ENCODE results near the gene LTBP1.

The LTBP1 gene

DNA sequence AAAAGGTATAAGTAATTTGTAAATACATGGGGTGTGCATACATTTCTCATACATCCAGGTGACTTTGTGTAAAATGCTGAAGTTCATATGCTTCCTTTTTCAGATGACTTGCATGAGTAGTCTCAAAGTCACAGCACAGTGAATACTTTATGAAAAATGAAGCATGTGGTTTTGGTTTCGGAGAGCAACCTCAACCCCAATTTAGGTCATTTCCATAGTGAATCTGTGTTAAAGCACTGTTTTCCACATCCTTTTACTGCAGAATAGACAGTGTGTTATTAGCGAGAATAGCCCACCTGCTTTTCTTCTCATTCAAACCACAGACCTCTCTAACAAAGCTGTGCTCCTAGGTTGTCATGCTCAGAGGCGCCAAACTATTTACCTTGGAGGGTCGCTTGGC lies 325.2 kb downstream of the LTBP1 start:
- DNase-seq (ENCODE audit: low spot score), result no peak

DNA sequence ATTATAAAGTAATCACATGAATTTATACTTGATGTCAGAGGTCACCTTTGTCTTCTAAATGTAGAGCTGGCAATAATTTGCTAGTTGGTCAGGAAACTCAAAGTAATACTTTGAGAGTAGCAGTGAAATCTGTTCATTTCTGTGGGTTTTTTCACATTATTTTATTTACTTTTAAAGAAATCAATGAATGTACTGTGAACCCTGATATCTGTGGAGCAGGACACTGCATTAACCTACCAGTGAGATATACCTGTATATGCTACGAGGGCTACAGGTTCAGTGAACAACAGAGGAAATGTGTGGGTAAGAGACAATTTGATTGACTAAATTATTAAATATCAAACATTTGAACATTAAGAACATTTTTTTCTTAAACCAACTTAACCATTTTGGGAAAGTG lies 326.7 kb downstream of the LTBP1 start:
- no peak for DNase-seq (ENCODE audit: low spot score)

DNA sequence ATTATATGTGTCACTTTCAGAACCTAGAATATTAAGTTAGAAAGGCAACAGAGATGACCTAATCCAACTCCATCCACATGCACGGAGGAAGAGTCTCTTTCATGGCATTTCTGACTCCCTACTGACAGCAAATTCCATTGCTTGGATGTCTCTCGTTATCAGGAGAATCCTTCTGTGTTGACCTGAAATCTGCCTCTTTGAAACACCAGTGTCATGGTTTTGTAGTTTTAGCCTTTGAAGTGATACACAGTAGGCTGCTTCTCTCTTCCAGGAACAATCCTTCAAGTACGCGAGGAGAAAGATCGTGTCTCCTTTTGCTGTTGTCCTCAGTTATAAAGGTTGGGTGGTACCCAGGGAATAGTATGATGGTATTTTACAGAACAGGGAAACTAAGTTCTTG lies 327.8 kb downstream of the LTBP1 start:
- no peak for DNase-seq (ENCODE audit: low spot score)

DNA sequence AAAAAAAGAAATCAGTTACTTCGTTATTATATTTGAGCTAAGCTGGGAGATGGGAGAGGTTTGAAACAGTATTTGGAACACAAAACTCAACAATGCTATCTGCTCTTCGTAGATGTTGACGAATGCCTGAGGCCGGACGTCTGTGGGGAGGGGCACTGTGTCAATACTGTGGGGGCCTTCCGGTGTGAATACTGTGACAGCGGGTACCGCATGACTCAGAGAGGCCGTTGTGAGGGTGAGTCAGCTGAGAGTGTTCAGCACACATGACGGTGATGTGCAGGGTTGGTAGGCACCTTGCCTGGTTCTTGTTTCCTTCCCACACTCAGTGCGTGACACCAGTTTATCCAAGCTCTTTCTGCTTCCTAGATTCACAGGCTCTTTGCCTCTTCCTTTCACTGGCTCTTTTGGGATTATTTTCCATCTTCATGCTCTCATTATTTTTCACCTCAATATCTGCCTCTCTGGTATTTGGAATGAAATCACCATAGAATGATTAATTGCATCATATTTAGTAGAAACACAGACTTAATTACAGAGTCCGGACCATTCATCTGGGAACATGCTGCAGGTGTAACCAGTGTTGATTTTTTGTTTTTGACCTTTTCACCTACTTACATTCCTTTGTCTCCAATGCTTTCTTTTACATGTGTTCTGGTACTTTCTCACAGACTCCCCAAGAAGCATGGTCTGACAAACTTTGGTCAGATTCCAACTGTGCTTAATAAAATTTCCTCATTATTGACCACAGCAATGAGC lies 329.1 kb downstream of the LTBP1 start:
- peak; percentile 23 for DNase-seq (ENCODE audit: low spot score)

DNA sequence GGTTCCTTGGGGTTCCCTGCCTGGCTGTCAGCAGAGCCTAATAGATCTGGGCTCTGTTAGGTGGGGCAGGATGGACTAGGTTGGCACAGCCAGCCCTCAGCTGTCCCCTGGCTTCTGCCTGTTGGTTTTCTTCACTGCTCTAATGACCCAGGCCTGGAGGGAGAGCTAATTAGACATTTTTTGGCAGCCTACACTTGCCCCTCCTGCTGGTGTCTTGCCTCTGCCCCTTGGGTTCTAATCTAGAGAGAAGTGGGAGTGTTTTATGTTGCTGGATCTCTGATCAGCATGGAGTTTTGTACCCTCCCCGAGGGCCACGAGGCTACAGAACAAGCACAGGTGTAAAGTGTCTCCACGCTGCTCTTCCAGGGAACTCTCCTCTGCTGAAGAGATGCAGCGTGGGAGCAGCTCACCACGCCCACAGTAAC lies 330.3 kb downstream of the LTBP1 start:
- DNase-seq (ENCODE audit: low spot score), result no peak

DNA sequence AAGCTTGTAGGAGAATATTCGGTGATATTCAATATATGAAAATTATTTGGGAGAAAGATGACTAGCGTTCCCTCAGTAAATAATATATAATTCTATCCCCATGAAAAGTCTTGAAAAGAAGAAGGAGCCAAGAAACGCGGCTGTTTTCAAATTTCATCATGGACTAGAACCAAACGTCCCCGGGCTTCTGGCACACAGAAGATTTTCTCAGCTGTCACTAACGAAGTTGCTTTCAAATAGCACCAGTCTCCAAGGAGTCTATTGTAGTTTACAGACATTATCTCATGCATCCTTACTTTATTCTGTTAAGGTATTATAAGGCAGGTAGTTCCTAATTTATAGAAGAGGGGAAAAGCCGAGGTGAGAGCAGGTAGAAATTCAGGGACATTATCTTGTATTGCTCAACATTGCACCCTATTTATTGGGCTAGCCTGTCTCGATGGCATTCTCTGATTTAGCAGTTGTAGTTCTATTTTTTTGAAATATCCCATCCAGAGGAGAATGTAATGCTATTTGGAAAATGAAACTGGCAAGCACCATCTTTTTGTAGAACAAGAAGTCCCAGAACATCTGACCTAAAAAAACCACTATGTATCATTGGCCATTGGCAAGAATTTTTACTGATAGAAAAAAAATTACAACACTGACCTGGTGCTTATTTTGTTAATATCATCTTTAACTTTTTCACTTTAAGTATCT lies 331.6 kb downstream of the LTBP1 start:
- DNase-seq (ENCODE audit: low spot score), result no peak

DNA sequence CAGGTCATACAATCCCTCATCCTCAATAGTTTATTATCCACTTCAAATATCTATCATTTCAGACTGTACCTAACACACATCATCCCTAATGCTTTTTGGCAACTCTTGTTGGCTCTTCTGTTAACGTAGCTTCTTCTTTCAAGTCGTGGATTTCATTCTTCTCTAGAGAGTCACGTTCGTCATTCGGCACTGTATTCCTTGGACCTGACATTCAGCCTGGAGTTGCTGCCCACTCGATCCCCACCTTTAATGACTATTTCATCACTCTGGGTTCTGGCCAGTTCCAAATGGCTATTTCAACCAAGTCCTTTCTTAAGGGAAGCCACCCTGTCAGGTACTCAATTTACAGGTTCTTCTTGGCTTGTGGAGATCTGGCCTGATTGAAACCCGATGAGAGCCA lies 337.5 kb downstream of the LTBP1 start:
- DNase-seq (ENCODE audit: low spot score), result no peak

DNA sequence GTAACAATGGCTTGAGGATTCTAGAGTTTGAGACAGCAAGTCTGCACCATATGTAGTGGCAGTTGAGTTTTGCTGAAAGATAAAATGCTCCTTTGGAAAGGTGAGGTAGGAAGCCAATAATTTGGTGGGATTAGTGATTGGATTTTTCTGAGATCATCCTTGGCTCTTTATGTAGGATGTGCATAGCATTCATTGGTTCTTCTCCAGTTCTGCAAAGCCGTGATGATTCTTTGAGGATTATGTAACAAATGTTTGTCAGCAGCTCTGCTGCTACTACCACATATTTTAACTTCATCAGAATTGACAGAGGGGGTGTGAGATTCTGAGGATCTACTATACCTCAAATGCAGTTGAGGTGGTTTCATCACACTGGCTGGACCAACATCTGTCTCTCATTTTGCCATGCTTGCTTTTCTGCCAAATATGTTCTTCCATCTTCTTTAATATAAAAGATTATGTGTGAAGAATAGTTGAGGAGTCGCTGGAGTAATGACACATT lies 340.8 kb downstream of the LTBP1 start:
- no peak for DNase-seq (ENCODE audit: low spot score)

DNA sequence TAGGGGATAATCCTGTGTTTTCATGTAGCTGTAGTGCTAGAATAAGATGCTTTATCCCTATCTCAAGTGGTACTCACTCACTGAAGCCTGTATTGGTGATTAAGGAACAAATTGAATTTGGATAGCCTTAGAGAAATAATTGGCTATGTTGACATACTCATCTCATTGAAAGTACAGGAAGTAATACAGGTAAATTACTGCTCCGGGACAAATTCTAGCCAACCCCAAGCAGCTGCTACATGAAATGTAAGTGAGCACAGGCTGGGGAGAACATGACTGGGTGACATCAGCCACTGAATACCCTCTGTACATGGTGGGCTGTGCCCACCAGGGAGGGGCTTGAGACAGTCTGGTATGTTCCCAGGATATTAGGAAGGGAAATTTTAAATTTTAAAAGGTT lies 341.3 kb downstream of the LTBP1 start:
- no peak for DNase-seq (ENCODE audit: low spot score)

DNA sequence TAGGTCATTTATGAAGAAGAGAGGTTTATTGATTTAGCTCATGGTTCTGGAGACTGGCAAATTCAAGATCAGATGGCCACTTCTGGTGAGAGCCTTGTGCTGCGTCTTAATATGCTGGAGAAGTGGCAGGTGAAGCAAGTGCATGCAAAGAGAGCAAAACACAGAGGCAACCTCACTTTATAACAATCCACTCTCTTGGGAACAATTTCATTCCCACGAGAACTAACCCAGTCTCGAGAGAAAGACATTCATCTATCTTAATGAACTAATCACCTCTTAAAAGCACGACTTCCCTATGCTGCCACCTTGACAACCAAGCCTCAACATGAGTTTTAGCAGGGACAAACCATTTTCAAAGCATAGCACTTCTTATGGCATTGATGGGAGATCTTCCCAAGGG lies 343.2 kb downstream of the LTBP1 start:
- DNase-seq (ENCODE audit: low spot score), result no peak

DNA sequence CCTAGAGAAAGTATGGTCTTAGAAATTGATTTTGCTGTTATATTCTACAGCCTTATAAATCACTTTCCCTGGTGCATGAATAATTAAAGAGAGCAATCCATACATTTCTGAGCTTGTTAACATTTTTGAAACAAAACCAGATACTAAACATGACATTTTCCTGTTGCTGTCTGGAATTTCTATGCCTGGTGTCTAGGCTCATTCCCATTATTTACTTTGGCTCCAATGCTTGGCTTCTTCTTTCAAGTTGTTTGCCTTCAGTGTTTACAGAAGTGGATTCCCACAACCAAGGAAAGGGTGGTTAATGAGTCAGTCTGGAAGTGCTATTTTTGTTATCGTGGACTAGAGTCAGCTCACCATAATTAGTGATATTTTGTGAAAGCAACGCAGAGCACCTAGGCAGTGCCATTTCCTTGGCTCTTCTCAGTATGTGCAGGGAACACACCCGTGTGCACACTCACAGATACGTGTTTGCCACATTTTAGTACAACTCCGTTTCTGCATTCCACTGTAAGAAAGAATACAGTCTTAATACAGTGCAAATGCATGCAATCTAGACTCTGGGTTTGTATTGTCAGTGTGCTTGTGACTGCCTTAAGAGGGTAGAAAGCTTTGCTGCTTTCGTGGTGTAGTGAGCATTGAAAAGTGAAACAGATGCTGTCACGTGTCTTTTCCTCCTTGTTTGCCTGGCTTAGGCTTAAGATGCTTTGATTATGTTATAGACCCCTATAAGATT lies 344.7 kb downstream of the LTBP1 start:
- no peak for DNase-seq (ENCODE audit: low spot score)

DNA sequence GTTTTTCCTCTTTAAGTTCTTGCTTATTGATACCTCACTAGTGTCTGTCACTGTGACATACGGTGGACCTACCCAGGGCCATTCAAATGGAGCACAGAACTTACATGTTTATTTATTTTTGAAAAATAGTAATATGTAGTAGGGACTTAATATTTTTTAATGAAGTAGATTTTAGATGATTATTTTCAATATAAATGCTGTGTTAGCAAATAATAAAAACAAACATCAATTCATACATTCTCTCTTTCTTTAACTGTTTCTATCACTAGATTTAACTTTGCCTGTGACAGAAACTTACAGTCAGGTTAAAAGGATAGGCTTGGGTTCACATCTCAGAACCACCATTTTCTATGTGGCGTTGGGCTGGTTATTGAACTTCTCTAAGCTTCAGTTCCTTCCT lies 345.3 kb downstream of the LTBP1 start:
- DNase-seq (ENCODE audit: low spot score), result no peak

DNA sequence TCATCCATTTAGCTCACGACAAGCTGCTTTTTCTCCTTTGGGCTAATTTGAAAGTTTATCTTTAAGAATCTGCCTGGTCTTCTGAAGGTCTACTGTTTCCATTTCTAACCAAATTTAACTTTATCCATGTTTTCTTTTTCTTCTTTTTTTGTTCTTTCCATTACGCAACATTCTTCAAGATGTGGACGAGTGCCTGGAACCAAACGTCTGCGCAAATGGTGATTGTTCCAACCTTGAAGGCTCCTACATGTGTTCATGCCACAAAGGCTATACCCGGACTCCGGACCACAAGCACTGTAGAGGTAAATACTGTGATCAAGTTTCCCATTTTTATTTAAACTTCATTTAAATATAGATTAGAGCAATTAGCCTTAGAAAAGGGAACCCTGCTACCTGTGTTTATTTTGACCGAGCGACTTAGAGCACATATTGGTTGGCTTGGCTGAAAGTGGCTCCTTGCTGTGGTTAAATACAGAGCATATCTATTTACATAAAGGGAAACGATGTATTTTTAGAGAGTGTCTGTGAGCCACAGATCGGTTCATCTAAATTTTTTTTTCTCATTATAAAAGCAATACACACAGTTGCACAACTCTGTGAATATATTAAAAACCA lies 346.3 kb downstream of the LTBP1 start:
- DNase-seq (ENCODE audit: low spot score), result no peak

DNA sequence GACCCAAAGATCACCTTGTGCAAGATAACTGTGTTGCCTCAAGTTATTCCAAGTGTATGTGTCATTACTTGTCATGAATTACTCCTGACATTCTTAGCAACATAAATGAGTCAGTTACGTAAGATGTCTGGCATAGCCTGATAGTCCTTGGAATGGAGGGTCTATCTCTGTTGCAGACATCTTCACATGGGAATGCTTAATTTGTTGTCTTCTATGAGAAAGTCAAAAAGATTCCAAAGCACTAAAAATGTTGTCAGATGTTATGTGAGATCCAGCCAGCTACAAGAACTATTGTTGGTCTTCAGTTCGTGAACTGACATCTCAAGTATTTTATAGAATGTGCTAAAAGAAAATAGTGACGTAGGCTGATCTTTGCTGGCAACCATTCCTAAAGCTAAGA lies 351.5 kb downstream of the LTBP1 start:
- no peak for DNase-seq (ENCODE audit: low spot score)

DNA sequence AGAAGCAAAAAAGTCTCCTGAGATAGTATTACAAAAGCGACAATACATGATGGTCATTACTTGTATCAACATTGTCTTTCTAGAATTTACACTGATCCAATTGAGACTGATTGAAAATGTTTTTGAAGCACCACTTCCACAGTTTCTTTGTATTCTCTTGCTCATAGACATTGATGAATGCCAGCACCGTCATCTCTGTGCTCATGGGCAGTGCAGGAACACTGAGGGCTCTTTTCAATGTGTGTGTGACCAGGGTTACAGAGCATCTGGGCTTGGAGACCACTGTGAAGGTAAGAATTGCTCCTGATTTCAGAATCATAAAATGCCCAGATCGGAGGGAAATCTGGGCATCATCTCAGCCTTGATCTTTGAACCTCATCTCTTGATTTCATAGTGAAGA lies 354.6 kb downstream of the LTBP1 start:
- no peak for DNase-seq (ENCODE audit: low spot score)

DNA sequence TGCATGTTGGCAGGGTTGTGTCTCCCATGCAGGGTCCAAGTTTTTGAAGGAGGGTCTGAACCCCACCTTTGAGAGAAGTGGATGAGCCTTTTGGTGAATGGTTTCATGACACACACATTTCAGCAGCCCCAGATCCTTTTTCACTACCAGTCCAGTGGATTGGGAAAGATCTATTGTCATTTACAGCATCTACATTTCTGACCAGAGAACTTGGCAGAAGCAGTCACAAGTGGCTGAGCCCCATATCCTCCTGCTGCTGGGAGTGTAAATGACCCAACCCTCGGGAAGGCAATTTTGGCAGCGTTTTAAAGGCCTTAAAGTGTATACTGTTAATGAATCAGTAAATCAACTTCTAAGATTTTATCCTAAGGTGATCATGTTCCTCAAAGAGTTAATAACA lies 355.6 kb downstream of the LTBP1 start:
- DNase-seq (ENCODE audit: low spot score), result no peak

DNA sequence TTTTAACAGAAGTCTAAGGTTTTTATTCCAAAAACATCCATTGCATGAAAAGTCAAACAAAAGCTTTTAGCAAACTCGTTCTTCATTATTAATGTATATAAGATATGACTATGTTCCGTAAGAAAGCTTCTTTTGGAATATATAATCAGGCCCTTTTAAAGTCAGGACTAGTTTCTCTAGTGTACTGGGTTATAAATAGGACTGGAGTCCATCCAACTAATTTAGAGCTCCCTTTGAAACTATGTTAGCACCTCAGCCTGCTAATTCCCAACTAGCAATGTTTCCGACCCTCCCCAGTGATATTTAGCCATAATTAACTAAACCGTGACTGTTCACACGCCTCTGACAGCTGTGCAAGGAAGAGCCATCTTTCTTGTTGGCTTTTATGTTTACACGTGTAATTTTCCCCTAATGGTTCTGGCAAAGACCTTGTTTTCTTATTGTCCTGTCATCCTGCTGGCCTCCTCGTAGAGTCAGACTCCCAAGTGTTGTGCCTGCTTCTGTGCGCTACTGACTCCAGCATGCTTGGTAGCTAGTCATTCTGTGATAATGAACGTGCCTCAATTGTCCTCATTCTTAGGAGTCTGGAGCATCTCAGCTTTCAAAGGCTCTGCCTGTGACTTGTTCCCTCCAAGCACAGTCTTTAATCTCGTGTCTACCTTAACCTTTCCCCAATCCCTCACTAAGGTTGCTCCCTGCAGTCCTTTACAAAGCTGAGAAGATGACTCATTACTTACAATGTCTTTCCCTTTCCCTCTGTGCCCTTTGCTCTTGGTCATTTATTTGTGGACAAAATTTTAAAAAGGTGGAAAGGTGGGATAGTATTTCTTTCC lies 357.5 kb downstream of the LTBP1 start:
- DNase-seq (ENCODE audit: low spot score), result no peak

DNA sequence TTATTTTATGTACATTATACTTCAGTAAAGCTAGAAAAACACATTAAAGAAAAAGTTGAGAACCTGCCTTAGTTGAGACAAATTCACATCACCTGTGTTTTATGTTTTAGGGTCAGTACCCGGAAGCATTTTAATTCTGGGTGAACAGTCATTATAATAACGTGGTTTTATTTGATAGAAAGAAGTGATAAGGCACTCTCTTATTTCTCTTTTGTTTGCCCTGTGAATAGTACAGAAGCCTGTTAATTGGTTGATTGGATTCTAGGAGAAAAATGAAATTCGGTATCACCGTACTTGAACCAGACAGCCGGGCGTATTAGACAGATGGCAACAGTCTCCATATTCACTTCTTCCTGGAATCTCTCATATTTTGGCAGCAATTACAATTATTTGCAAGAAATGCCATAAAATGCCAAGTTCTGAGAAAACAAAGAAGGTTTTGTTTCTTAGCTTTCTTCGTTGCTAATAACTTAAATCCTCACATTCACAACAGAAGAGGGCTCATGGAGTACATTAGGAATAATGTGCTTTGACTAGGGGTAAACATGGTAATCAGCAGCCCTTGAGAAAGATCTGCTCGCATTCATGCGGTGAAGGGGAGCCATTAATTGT lies 361.0 kb downstream of the LTBP1 start:
- no peak for DNase-seq (ENCODE audit: low spot score)

DNA sequence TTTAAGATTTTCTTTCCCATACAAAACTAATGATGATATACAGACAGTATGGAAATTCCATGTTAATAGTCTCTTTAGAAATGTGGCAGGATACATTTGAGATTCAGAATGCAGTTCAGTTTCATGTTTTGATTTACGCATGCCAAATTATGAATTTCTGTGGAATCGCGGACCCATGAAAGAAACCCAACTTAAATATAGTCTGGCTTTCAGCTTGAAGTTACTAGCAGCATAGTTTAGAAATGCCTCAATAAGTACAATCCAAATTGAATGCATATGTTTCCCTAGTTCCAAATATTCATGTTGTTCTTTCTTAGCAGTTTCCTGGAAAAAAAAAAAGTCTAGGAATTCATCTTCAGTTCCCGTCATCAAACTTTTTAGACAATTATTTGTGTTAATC lies 365.6 kb downstream of the LTBP1 start:
- DNase-seq (ENCODE audit: low spot score), result no peak

DNA sequence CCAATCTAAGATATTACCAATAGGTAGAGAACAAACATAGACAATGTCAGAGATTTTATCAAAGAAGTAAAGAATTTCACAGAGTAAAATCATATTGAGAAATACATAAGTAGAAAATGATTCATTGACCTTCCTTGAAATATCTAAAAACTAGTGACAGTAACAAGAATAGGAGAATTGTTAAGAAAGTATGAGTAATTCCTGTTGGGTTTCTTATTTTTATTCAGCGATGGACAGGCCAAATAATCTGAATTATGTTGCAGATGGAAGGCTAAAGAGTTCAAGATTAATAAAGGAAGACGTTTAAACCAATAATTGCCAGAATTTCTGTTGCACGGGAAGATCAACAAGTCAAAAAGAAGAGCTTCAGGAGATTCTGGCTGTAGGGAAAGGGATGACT lies 366.3 kb downstream of the LTBP1 start:
- DNase-seq (ENCODE audit: low spot score), result no peak

DNA sequence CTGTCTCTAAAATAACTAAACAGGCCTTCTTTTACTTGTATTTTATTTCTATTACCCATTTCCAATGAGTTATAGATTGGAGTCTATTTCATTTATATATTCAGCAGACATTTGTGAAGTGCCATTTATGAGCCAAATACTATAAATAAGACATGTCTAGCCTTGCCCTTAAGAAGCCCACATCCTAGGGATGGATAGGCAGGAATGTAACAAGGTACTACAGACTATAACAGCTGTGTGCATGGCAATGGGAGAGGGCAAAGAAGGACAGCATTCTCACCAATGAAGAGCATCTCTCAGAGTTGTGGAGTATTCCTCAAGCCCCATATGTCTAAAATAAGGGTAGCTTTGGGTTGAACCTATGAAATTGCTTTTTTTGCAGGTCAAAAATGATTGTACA lies 367.8 kb downstream of the LTBP1 start:
- no peak for DNase-seq (ENCODE audit: low spot score)

Data from HuH-7.5 (cell line).